AG09309 (cell line): Measurements from ENCODE around the gene DTX3L.

ENCODE experiments used
- DNase-seq: peaks from one replicate; pipeline ENCODE4 v3.0.0-alpha.2; 2010; ENCODE audit warnings: low read depth
- H3K4me3 ChIP-seq: 2 replicates; pipeline ENCODE4 v1.5.1; 2011; ENCODE audit warnings: mild to moderate bottlenecking, low read depth, low read length, moderate library complexity; ENCODE audit not compliant: control insufficient read depth
- TF ChIP-seq, protein P1 (sequence below): IDR thresholded peaks from 2 replicates; pipeline ENCODE4 v1.5.1; 2011; ENCODE audit warnings: mild to moderate bottlenecking, low read depth, low read length, inconsistent platforms; ENCODE audit not compliant: insufficient read depth, control insufficient read depth; ENCODE audit errors: missing control alignments

The DTX3L gene

DNA sequence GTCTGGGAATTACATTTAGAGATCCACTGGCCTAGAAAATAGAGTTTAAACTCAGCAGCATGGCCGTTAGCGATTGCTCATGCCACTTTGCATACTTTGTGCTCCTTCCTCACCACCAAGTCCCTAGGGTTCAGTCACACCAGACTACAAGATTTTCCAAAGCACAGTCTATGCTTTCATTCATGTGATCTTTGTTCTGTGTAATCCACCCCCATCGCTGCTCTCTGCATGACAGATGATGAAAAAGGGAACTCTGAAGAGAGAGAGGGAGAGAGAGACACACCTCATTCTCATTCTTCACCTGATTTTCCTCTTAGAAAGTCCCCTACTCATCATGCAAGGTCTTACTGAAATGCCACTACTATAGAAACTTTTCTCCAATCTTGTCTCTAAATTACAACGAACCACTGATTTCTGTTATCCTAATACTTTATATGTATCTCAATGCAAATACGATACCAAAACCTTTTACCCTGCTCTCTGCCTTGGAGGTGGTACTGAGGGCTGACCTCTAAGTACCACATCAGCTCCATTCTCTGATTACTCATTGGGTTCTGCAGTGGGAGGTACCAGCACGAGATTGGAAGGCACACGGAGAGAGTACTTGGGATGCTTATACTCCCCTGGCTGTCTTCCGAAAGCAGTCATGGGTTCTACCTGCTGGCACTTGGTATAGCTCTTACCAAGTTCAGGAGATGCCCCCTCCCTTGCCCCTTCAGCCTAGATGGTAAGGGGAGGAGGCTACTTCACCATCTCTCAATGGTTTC lies 12.2 kb downstream of the DTX3L start:
- TF ChIP-seq, protein P1, sequence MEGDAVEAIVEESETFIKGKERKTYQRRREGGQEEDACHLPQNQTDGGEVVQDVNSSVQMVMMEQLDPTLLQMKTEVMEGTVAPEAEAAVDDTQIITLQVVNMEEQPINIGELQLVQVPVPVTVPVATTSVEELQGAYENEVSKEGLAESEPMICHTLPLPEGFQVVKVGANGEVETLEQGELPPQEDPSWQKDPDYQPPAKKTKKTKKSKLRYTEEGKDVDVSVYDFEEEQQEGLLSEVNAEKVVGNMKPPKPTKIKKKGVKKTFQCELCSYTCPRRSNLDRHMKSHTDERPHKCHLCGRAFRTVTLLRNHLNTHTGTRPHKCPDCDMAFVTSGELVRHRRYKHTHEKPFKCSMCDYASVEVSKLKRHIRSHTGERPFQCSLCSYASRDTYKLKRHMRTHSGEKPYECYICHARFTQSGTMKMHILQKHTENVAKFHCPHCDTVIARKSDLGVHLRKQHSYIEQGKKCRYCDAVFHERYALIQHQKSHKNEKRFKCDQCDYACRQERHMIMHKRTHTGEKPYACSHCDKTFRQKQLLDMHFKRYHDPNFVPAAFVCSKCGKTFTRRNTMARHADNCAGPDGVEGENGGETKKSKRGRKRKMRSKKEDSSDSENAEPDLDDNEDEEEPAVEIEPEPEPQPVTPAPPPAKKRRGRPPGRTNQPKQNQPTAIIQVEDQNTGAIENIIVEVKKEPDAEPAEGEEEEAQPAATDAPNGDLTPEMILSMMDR, result no peak
- no peak for DNase-seq
- no peak overlapping the region for H3K4me3 ChIP-seq

DNA sequence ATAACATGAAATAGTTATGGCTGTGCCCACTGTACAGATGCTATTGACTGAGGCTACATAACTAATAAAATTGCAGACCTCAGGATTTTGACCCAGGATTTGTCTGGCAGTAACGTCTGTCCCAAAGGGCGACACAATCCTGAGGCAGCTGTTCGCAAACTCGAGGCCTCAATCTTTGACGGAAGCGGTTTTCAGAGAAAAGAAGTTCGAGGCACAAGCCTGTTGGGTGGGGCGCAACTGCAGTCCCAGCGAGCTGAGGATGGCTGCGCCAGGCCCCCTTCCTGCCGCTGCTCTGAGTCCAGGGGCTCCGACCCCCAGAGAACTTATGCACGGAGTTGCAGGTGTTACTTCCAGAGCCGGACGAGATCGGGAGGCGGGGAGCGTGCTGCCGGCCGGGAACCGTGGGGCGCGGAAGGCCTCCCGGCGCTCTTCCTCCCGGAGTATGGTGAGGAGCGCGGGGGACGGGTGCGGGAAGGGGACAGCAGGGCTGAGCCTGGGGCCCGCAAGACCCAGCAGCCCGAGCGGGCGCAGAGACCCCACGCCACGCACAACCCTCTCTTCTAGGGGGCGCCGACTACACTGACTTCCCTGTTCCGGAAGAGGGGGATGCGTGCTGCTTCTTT lies 13.4 kb downstream of the DTX3L start, which contains the start of gene PARP15:
Gene PARP15 (plus strand): TSS at position 242 of the 623 bp plus-strand sequence. CDS start 18 bp downstream, at position 260.
- peak within 1 kb of the TSS; percentile 45 for H3K4me3 ChIP-seq
- DNase-seq, result no peak
- TF ChIP-seq, protein P1, result no peak

- H3K4me3 ChIP-seq, result peak overlapping the region; percentile 45
- TF ChIP-seq, protein P1, result no peak
- no peak for DNase-seq
Observed at GRCh38 chr3:122578069-122578740, 14.1 kb downstream of the DTX3L start.

DNA sequence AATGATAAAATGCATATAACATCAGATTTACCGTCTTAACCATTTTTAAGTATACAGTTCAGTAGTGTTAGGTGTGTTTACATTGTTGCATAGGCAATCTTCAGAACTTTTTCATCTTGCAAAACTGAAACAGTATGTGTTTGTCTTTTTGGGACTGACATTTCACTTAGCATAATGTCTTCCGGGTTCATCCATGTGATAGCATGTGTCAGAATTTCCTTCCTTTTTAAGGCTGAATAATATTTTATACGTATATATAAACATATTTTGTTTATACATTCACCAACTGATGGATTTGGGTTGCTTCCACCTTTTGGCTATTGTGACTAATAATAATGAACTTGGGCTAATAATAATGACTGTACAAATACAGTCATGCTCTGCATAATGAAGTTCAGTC lies 16.3 kb downstream of the DTX3L start:
- DNase-seq, result no peak
- TF ChIP-seq, protein P1, result no peak
- H3K4me3 ChIP-seq, result no peak overlapping the region

GRCh38 chr3:122581622-122582021 lies 17.5 kb downstream of the DTX3L start:
- DNase-seq, result no peak
- TF ChIP-seq, protein P1, result no peak
- H3K4me3 ChIP-seq, result no peak overlapping the region

DNA sequence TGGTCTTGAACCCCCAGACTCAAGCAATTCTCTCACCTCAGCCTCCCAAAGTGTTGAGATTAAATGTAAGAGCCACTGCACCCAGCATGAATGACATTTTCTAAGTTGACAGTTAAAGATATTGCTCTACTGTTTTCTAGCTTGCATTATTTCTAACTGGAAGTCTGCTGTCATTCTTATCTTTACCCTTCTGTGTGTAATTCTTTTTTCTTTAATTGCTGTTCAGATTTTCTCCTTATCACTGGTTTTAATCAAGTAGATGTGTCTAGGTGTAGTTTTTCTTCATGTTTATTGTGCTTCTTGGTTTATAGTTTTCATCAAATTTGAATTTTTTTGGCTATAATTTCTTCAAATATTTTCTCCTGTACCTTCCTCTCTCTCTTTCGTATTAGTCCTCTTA lies 18.3 kb downstream of the DTX3L start:
- no peak overlapping the region for H3K4me3 ChIP-seq
- DNase-seq, result no peak
- TF ChIP-seq, protein P1, result no peak
